NCI-H2171 treated with DMSO at 0.1 percent for 48 hours (cell line): ENCODE measurements around the gene GPX7.

Experiments used
- DNase-seq: peaks from one replicate; lab custom pipeline; 2025; lab: John Stamatoyannopoulos, UW

The GPX7 gene

DNA sequence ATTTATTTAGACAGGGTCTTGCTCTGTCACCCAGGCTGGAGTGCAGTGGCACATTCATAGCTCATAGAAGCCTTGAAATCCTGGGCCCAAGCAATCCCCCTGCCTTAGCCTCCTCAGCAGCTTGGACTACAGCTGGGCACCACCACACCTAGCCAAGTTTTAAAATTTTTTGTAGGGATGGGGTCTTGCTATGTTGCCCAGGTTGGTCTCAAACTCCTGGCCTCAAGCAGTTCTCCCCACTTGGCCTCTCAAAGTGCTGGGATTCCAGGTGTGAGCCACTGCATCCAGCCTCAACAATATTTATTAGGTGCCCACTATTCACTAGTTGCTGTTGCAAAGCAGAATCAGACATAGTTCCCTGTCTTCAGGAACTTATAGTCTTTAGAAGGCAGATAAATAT, 14.1 kb upstream of the GPX7 start:
- DNase-seq, result no peak

DNA sequence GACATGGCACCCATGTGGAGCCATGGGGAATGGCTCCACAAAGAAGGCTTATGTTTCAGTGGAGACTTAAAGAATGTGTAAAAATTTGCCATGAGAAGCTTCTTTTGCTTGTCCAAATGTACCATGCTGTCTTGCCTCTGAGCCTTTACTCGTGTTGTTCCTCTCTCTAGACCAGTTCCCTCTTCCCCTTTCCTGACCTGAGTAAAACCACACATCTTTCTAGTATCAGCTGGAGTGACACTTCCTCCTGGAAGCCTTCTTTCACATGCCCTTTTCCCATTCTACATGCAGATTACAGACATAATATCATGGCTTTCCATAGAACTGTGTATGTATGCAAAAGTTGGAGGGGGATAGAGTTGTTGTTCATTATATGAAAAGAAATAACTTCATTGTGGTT, 13.6 kb upstream of the GPX7 start:
- DNase-seq, result no peak

DNA sequence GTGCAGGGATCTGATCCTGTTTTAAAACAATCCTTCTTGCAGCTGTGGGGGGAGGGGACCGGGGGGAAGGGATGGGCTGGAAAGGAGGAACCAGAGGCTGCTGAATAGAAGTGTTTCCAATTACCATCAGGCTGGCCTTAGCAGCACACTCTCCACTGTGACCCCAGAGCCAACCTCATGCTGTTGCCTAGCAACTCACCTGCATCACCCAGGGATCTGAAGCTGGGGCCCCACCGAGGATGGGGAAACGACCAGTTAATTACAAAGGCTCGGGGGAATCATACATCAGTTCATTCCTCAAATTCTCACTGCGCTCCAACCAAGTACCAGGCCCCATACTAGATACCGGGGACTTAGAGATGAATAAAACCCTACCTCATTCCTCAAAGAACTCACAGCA, 11.9 kb upstream of the GPX7 start:
- DNase-seq, result no peak

DNA sequence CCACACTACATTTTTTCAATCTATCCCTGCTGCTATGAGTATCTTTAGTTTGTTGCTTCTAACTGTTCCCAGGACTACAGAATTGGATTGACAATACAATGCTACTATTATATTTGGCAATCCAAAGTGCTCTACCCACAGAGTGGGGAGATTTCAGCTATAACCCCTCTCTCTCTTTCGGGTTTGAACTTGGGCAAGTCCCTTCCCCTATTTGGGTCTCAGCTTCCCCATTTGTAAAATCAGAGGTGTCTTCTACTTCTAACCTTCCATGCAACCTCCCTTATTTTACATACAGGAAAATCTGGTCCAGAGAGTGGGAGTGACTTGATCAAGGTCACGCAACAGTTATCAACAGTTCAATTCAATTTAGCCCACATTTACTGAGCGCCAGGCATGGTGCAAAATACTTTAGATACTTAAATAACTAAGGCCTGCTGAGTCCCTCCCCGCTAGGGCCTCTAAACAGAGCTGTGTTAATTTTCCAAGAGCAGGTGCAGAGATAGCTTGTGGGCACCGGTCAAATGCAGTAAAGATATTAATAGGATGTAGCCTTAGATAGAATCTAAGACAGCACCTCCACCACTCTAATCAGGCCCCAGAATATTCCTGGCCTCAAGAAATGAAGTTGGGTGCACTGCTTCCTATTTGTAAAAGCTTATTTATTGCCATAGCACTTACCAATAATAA, 9.4 kb upstream of the GPX7 start:
- no peak for DNase-seq

DNA sequence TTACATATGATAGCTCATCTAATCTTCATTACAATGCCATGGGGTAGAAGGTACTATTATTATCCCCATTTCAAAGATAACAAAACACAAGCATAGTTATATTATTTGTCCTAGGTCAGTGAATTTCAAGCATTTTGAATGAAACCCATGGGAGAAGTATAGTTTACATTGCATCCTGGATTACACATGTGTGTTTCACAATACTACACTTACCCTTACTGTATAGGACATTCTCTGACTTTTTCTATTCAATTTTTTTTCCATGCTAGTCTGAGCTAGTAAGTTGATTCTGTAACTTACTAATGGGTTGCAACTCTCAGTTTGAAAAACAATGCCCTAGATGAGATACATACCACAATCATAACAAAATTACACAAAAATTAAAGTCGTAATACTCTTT, 8.7 kb upstream of the GPX7 start:
- no peak for DNase-seq

DNA sequence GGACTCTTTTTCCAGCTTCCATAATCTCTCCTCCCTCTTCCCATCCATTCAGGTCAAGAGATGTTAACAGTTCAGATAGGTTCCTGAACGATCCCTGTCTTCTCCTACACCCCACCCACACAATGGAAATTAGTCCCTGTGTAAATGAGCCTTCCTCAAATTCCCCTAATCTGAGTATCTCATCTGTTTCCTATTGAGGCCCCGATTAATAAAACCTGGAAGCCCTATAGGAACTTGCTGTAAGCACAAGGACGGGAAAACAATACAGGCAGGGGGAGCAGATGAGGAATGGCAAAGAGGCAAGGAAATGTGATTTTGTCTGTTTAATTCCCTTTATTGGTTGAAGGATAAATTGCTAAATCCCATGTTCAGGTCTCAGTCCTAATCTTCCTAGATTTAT, 7.1 kb upstream of the GPX7 start:
- no peak for DNase-seq

DNA sequence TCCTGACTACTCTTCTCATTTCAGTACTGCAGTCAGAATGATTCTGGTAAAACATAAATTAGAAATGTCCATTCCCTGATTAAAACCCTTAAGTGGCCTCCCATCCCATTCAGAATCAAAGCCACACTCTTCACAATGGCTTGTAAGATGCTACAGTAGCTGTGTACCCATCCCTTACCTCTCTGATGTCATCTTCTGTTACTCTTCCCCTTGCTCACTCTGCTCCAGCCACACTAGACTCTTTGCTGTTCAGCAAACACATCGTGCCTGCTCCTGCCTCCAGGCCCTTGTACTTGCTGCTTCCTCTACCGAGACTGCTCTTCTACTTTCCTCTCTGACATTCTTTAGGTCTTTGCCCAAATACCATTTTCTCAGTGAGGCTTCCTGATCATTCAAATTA, 4.3 kb upstream of the GPX7 start:
- no peak for DNase-seq

DNA sequence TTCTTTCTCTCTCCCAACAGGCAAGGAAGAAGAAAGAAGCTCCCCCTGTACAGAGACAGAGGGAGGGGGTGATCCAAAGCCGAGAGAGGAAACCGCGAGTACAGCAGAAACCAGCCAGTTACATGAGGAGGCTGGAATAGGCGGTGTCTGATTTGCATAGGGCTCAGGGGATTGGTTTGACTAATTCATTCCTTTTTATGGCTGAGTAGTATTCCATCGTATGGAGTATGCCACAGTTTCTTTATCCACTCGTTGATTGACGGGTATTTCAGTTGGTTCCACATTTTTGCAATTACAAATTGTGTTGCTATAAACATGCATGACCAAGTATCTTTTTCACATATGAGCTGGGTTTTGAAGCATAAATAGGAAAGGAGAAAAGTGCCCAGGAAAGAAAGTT, 3.4 kb upstream of the GPX7 start:
- DNase-seq, result no peak

DNA sequence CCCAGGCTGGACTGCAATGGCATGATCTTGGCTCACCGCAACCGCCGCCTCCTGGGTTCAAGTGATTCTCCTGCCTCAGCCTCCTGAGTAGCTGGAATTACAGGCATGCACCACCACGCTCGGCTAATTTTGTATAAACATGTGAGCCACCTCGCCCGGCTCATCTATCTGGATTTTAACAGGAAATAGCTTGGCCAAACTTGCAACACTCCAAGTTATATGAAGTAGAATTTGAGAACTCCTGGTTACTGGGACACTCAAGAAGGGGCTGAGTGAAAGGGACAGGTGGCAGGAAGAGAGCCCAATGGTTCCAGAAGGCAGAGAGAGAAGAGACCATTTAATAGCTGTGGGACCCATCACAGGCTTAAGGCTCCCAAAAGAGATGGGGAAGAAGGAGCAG, 2.9 kb upstream of the GPX7 start:
- DNase-seq, result no peak

DNA sequence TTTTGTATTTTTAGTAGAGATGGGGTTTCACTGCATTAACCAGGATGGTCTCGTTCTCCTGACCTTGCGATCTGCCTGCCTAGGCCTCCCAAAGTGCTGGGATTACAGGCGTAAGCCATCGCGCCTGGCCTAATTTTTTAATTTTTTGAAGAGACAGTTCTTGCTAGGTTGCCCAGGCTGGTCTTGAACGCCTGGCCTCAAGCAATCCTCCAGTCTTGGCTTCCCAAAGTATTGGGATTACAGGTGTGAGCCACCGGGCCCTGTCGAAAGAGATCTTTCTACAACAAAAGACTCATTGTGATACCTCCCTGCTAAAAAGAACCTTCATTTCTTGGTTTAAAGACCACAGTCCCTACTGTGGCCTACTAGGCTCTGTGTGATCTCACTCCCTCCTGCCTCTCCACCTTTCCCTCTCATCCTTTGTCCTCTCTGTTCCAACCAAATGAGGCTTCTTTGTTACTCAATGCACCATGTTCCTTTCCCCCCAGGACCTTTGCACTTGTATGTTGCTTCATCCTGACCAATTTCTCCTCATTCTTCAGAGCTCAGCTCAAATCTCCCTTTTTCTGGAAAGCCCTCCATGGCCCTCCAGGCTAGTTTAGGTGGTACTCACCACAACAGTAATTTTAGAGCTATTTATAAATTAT, 1.5 kb upstream of the GPX7 start:
- no peak for DNase-seq

DNA sequence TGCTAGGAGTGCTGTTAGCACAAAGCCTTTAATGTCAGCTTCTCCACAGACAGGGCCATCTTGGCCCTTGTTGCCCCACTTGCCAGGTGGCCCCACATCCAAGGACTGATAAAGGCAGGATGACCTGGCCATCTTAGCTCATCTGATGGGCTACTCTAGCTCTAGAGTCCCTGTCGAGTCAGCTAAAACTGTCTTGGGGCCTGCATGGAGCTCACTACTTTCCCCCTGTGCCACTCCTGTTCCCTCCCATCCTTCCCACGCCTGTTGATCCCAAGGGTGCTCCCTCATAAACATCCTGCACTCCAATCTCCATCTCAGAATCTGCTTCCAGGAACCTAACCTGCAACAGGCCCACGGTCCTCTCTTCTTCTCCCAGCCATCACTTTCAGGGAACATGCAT, 652 bp upstream of the GPX7 start:
- DNase-seq, result peak; percentile 45

DNA sequence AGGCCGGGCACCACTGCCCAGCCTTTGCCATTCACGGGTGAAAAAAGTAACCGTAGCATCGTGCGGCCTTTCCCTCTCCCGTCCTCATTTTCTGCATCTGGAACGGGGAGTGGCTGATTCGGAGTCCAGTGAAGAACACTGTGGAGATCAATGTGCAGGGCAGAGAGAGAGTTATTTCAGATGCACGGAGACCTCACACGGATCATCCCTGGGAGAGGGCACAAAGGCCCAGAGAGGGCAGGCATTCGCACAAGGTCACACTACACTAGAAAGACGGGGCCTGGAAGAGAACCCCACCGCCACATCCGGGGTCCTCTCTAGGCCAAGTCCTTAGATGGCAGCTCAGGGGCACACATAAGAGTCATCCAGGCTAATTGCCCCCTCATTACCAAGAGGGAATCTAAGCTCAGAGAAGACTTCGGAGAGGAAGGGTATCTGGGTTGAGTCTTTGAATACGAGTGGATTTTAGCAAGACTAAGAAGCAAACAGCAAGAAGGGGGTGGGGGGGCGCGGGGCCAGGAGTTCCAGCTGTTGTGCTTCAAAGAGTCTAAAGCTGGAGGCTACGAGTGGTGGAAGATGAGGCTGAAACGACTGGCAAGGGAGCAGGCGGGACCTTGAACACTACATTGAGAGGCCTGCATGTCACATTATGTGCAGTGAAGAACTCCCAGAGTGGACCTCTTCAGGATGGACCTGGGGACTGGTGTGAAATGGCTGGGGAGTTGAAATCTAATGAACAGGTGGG, 857 bp downstream of the GPX7 start:
- DNase-seq, result peak; percentile 10

DNA sequence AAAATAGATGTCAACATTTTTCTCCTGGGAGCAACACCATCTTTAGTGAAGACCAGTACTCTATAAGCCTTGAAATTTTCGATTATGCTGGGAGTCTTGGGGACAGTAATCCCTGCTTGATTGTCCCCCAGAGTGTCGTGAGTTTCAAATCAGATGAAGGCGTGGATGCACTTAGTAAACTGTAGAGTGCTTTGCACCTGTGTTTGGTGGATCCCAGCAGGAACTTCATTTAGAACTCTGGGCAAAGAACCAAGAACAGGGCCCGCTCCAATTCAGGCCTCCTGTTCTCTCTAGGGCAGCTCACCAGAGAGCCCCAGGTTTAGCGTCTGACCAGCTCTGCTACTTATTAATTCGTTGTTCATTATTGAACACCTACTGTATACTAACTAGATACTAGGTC, 1.5 kb downstream of the GPX7 start:
- DNase-seq, result no peak

DNA sequence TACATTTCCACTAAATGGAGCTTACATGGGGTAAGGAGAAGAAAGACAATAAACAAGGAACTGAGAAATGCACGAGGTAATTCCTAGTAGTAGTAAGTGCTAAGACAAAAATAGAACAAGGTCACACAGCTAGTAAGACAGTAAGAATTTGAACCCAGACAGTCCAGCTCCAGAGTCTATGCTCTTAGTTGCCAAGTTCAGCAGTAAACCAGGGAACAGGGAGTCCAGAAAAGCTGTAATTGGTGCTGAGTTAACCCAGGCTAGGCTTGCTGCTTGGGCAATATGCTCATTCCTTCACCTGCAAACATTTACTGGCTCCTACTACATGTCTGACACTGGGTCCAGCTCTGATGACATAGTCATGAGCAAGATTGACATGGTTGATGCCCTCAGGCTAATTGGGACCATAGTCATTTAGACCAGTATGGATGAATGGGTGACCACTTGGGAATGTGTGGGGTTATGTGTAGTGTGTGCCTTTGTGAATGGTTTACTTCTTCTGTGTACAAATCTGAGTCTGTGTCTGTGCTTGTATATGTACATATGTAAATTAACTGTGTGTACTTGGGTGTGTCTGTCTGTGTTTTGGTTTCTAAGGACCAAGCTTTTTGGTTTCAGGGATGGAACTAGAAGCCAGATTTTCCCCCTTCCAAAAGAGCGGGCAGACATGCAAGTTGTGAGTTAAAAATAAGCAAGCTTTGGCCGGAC, 2.0 kb downstream of the GPX7 start:
- no peak for DNase-seq

DNA sequence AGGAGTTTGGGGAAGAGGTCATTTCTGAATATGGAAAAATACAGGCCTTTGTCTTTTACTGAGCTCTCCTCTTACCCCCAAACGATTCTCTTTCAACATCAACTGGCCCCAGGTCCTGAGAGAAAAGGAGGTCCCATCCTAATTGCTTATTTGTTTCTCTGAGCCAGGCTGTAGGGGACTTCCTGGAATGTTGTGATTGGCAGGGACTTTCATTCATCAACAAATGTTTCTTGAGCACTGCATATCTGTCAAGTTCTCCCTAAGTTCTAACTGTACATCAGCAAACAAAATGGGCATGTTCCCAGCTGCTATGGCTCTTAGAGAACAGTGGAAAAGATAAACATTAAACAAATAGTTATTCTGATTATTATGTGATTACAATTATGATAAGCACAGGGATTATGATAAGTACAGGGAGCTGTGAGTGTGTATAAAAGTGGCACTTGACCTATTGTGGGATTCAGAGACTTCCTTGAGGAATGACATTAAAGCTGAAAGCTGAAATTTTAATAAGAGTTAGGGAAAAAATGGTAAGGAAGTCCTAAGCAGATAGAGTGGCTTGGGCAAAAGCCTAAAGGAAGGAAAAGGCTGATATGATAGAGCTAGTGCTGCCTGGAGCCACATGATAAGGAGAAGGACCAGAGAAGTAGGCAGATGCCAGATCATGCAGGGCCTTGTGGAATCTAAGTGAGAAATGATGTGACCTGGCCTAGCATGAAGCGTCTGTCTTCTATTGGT, 11.6 kb downstream of the GPX7 start:
- DNase-seq, result no peak

DNA sequence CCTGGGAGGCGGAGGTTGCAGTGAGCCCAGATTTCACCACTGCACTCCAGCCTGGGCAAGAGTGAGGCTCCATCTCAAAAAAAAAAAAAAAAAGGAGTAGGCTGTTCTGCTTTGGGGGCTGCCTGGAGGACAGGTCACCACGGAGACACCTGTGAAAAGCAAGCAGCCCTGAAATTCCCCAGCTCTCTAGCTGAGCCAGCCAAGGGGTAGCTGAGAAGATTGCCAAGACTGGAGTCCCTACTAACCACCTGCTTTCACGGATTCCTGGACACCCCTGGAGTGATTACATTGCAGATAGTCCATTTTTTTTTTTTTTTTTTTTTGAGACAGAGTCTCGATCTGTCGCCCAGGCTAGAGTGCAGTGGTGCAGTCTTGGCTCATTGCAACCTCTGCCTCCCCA, 12.5 kb downstream of the GPX7 start:
- DNase-seq, result no peak

DNA sequence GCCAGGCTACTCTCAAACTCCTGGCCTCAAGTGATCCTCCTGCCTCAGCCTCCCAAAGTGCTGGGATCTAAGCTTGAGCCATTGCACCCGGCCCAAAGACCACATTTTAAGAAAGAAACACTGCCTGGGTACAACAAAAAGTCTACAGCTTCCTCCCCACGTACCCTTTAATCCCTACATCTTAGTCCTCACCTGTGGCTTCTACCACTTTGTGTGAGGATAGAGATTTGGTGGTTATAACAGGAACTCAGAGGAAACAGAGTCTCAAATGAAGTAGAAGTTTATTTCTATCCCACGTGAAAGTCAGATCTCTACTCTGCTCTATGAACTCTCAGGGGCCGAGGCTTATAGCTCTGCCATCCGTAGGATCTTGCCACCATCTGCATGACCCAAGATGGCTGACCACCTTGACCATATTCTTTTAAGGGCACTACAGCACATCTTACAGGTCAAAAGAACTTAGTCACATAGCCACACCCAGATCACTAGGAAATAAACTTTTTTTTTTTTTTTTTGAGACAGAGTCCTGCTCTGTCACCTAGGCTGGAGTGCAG, 13.4 kb downstream of the GPX7 start:
- DNase-seq, result no peak

DNA sequence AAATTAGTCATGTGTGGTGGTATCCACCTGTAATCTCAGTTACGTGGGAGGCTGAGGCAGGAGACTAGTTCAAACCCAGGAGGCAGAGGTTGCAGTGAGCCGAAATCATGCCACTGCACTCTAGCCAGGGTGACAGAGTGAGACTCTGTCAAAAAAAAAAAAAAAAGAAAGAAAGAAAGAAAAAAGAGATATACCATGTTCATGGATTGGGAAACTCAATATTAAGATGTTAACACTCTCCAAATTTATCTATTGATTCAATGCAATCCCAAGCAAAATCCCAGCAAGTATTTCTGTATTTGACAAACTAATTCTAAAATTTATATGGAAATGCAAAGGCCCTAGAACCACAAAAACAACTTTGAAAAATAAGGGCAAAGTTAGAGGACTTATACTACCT, 19.8 kb downstream of the GPX7 start:
- DNase-seq, result no peak

DNA sequence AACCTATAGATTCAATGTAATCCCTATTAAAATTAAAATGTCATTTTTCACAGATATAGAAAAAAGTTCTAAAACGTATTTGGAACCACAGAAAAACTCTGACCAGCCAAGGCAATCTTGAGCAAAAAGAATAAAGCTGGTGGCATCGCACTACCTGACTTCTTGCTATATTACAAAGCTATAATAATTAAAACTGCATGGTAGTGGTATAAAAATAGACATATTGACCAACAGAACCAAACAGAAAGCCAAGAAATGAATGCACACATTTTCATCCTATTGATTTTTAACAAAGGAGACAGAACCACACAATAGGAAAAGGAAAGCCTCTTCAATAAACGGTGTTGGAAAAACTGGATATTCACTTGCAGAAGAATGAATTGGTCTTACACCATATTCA, 21.6 kb downstream of the GPX7 start:
- no peak for DNase-seq

DNA sequence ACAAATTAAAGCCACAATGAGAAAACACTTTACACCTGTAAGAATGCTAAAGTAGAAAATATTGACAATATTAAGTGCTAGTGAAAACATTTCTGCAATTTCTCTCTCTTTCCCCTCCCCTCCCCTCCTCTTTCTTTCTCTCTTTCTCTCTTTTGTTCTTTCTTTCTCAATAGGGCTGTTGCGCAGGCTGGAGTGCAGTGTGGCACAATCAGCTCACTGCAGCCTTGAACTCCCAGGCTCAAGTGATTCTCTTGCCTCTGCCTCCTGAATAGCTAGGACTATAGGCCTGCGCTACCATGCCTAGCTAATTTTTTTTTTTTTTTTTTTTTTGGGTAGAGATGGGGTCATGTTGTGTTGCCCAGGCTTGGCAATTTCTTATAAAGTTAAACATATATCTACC, 24.9 kb downstream of the GPX7 start:
- DNase-seq, result no peak

DNA sequence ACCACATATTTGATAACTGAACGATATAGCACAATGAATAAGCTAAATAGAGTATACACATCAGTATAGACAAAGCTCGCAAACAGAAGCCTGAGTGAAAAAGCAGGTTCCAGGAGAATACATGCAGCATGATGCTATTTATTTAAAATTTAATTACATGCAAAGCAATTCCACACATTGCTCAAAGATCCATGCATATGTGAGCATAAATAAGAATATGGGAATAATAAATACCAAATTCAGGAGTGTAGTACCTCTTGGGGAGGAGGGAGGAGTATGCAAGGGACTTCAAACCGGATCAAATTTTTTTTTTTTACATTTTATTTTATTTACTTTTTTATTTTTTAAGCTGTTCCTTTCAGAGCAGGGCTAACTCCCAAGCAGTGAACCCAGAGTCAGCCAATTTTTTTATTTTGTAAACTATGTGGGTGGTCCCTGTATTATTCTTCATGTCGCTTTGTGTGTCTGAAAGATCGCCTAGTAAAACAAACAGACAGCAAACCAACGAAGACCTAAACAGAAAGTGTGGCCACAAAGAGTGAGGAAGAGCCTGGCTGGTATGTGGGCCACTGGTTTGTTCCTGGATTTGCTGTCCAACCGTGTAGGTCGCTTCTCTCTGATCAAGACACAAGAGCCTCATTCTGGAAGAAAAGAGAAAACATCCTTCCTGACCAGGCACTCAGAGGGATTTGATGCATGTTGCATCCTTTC, 26.6 kb downstream of the GPX7 start:
- DNase-seq, result no peak
